GM19240 (cell line): ENCODE results near the gene TTC9B.

Experiments
- DNase-seq: peaks from one replicate; pipeline ENCODE4 v3.0.0; 2011; ENCODE audit warnings: low spot score; ENCODE audit not compliant: insufficient read length

TTC9B gene

DNA sequence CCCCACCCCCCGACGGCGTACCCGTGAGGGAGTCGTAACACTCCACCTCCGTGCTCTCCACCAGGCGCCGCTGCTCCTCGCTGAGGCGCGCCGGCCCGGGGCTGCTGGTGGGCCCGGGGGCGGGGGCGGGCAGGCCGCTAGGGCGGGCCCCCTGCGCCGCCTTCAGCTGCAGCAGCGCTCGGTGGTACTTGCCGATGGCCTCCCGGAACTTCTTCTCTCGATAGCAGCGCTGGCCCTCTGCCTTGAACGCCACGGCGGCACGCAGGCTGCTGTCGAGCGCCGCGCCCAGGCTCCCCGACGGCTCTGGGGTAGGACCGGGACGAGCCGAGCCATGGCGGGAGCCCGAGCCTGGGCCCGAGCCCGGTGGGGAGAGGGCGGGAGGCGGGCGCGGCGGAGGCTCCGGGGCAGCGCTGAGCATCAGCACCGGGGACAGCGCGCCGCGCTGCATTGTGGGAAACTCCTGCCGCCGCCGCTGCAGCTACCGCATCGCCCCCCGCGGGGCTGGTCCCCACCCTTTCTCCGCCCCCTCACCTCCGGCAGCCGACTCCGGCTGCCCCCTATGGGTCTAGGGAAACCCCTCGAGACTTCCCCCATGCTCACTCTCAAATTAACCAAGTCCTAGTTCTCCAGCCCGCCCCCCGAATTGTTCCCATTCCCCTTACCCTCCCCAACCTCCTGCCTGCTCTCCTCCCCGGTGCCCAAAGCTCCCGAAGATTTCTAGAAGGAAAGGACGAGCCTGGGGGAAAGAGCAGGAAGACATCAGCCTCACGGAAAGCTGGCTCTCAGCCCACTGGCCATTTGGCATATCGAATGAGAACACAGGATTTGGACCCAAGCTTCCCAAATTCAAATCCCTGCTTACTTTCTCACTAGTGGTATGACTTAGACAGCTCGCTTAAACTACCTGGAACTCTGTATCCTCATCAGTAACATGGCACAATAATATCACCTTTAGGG lies at the start of gene TTC9B:
TTC9B (minus strand) TSS at position 451 of the 957 bp plus-strand sequence; CDS start at position 448, 3 bp downstream.
- DNase-seq = no peak

- no peak for DNase-seq
Measured at GRCh38 chr19:40267601-40267997, 49.4 kb upstream of the TTC9B start.

GRCh38 chr19:40266912-40267600 lies 48.9 kb upstream of the TTC9B start:
- DNase-seq = no peak

DNA sequence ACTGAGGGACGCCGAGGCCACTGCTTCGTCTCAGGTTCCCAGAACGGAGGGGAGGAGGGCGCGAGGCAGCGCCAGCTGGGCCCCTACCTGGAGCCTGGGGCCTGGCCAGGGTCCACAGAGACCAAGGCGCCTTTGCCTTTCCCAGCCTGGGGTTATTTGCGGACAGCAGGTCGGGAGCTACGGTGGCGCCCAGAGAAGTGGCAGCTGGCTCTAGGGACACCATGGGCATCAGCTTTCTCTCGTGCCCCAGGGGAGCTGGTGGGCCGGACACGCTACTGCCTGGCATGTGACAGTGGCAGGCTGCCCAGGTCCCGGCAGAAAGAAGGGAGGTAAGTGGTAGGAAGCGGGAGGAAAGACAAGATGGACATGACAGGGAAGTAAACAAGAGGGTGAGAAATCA lies 47.9 kb upstream of the TTC9B start:
- DNase-seq = no peak

- DNase-seq = no peak
Measured at GRCh38 chr19:40265763-40266099, 47.5 kb upstream of the TTC9B start.

DNA sequence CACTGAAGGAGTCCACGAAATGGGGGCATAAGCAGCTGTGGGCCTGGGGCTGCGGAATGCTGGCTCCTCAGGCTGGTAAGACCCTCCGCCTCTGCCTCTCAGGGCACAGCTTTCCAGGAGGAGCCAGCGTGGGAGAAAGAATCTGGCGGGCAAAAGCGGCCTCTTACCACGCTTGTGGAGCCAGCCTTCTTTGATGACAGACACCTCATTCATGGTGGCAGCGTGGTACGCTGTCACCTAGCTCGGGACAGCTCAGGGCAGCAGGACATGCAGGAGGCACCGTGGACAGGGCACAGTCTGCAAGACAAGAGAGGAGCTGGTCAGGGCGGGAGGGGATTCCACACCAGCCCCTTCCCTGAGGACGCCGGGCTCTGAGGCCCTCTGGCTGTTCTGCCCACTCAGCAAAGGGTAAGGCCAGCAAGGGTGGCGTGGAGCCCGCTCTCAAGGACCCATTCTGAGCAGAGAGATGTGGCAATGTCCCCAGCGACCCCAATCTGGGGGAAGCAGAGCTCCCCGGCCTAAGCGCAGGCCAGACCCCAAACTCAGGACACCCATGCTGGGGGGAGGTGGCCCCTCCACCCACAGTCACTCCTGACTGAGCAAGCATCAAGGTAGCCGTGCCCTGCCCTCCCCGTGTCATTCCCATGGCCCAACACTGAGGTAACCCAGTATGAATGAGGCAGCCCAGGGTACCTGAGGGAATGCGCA lies 47.0 kb upstream of the TTC9B start:
- DNase-seq = no peak

- no peak for DNase-seq
Measured at GRCh38 chr19:40264314-40265054, 46.3 kb upstream of the TTC9B start.

DNA sequence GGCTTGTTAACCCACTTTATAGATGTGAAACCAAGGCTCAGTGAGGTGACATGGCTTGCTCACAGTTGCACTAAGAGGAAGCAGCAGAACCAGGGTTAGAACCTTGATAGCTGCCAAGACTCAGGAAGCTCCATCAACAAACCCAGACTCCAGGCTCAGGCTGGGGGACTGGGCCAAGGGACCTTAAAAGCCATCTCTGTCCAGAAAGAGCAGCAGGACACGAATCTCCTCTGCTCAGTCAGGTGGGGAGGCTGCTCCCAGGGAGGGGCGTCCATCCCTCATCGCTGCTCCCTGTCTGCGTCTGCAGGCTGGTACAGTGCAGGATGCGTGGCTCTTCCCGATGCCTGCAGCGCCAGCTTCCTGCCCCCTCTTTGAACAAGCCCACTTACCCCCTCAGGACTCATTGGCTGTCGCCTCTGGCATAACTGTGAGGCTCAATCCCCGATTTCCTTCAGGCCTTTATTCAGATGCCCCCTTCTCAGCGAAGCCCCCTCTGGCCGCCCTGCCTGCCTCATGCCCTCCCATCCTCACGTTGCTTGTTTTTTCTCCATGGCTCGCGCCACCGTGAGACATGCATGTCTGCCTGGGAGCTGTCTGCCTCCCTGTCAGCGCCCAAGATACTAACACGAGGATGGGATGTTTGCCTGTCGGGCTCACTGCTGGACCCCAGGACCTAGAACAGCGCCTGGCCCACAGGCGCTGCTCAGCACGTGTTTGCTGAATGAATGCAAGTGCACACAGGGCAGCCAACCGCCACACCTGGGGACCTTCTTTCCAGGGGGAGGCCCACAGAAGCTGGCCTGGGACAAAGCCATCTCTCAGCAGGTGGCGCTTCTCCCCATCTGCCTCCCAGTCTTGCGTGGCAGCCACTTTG lies 45.5 kb upstream of the TTC9B start:
- no peak for DNase-seq

GRCh38 chr19:40262422-40262821 lies 44.2 kb upstream of the TTC9B start:
- DNase-seq = no peak

DNA sequence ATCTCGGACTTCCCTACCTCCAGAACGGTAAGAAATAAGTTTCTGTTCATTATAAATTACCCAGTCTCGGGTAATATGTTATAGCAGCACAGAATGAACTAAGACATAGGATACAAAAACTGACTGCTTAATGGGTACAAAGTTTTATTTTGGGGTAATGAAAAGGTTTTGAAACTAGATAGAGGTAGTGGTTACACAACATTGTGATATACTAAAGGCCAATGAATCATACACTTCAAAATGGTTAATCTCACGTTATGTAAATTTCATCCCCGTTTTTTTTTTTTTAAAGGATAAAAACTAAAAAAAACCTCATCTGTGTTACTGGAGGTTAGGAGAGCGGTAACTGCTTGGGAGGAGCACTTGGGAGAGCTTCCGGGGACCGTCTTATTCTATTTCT lies 43.4 kb upstream of the TTC9B start:
- DNase-seq = no peak

DNA sequence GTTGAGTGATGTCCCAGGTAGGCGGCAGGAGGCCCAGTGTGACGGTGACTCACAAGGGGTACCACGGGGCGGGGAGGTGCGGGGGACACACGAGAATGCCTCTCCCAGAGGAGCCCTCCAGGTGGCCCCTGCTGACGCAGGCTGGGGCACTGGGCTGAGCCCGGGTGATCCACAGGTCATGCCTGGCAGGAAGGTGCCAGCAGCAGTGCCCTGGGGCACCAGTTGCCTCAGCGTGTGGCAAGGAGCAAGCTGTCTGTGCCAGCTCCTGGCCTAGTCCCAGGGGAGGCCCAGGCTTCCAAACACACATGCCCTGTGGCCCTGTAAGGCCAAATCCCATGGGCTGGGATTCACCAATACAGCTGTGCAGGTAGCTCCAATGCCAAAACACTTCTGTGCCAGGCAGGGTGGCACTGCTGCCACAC lies 38.9 kb upstream of the TTC9B start:
- DNase-seq = no peak

DNA sequence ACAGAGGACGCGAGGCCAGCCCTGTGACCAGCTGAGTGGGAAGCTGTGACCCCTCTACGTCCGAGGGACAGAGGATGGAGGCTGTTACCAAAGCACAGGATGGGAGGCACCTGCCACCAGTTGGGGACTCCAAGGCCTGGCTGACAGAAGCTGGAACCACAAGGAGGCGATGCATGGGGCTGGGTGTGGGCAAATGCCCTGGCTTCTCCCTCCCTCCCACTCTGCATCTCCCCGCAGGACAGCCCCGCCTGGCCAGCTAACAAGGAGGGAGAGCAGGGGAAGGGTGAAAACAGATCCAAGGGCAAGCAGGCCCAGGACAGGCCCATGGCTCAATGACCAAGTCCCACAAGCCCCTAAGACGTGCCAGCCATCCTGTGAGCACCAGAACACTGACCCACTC lies 38.3 kb upstream of the TTC9B start:
- DNase-seq = no peak

DNA sequence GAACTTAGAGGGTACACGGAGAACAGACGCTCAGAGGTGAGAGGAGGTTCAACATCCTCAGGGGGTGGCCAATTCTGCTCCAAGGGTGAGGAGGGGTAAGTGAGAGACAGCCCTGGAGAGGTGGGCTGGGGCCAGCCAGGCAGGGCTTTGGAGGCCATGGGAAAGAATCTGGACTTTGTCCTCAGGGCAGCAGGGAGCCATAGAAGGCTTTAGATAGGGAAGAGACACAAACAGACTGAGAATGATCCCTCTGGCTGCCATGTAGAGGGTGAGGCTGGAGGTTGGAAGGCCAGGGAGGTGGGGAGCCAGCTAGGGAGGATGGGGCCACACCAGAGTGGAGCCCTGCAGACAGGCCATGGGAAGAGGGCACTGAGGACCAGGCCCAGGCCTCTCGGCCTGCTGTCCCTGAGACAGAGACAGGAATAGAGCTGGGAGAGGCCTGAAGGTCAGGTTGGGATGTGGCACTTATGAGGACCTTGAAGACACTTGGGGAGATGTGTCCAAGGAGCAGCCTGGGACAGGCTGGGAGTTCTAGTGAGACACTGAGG lies 37.5 kb upstream of the TTC9B start:
- no peak for DNase-seq

GRCh38 chr19:40254714-40255418 lies 36.7 kb upstream of the TTC9B start:
- DNase-seq = no peak

GRCh38 chr19:40253611-40254092 lies 35.5 kb upstream of the TTC9B start:
- no peak for DNase-seq

- no peak for DNase-seq
Measured at GRCh38 chr19:40252395-40252794, 34.2 kb upstream of the TTC9B start.

- DNase-seq = no peak
Measured at GRCh38 chr19:40251991-40252390, 33.8 kb upstream of the TTC9B start.

- DNase-seq = no peak
Measured at GRCh38 chr19:40251244-40251643, 33.1 kb upstream of the TTC9B start.

- DNase-seq = no peak
Measured at GRCh38 chr19:40249781-40250180, 31.6 kb upstream of the TTC9B start.
